OCI-LY3 (cell line): ENCODE results near the gene ACBD6.

Experiments
- H2AFZ ChIP-seq: fragments of 200-600, 300-600 bp; shearing (Covaris generic); 2 replicates; pipeline ENCODE4 v1.6.0; 2014; ENCODE audit warnings: antibody characterized with exemption, low read depth, low read length
- H3K27ac ChIP-seq: fragments of 200-600, 300-600 bp; sonication (generic); 2 replicates; pipeline ENCODE4 v1.5.1; 2014; ENCODE audit warnings: mild to moderate bottlenecking, low read length, moderate library complexity, mixed read lengths
- H3K27me3 ChIP-seq: fragments of 200-600, 300-600 bp; sonication (generic); 2 replicates; pipeline ENCODE4 v1.6.1; 2014; ENCODE audit warnings: low read depth, low read length, mixed read lengths
- H3K36me3 ChIP-seq: fragments of 200-600, 300-600 bp; sonication (generic); replicated peaks from 2 replicates; pipeline ENCODE3; 2014; ENCODE audit warnings: low read depth, low read length, mixed read lengths
- H3K4me1 ChIP-seq: fragments of 300-600, 200-600 bp; sonication (generic); 2 replicates; pipeline ENCODE4 v1.6.1; 2014; ENCODE audit warnings: low read length, mixed read lengths
- H3K4me2 ChIP-seq: fragments of 200-600, 300-600 bp; sonication (generic); 2 replicates; pipeline ENCODE4 v1.6.1; 2014; ENCODE audit warnings: low read length, mixed read lengths
- H3K4me3 ChIP-seq: fragments of 300-600, 200-600 bp; sonication (generic); 2 replicates; pipeline ENCODE4 v1.5.1; 2014; ENCODE audit warnings: antibody characterized with exemption, mild to moderate bottlenecking, low read length, moderate library complexity
- H3K79me2 ChIP-seq: fragments of 300-600, 200-600 bp; shearing (Covaris generic); 2 replicates; pipeline ENCODE4 v1.6.1; 2014; ENCODE audit warnings: mild to moderate bottlenecking, low read length, mixed read lengths
- H3K9ac ChIP-seq: fragments of 300-600, 200-600 bp; shearing (Covaris generic); 2 replicates; pipeline ENCODE4 v1.6.0; 2014; ENCODE audit warnings: mild to moderate bottlenecking, low read length, moderate library complexity
- H3K9me3 ChIP-seq: fragments of 200-600, 300-600 bp; shearing (Covaris generic); 2 replicates; pipeline ENCODE4 v1.6.1; 2014; ENCODE audit warnings: low read length, mixed read lengths; ENCODE audit not compliant: insufficient read depth
- H4K20me1 ChIP-seq: fragments of 200-600, 300-600 bp; sonication (generic); 2 replicates; pipeline ENCODE4 v1.6.1; 2016; ENCODE audit warnings: low read length, mixed read lengths; ENCODE audit not compliant: insufficient read depth
- EZH2phosphoT487 ChIP-seq: fragments of 200-600 bp; shearing (Covaris generic); IDR thresholded peaks from 2 replicates; pipeline ENCODE4 v1.6.1; 2018; ENCODE audit warnings: antibody characterized with exemption, mixed run types, low read depth
- TF ChIP-seq, protein P1 (sequence below): fragments of 200-600, 300-600 bp; sonication (generic); IDR thresholded peaks from 2 replicates; pipeline ENCODE4 v1.5.1; 2014; ENCODE audit warnings: antibody characterized with exemption, low read length, low read depth

ACBD6 gene

DNA sequence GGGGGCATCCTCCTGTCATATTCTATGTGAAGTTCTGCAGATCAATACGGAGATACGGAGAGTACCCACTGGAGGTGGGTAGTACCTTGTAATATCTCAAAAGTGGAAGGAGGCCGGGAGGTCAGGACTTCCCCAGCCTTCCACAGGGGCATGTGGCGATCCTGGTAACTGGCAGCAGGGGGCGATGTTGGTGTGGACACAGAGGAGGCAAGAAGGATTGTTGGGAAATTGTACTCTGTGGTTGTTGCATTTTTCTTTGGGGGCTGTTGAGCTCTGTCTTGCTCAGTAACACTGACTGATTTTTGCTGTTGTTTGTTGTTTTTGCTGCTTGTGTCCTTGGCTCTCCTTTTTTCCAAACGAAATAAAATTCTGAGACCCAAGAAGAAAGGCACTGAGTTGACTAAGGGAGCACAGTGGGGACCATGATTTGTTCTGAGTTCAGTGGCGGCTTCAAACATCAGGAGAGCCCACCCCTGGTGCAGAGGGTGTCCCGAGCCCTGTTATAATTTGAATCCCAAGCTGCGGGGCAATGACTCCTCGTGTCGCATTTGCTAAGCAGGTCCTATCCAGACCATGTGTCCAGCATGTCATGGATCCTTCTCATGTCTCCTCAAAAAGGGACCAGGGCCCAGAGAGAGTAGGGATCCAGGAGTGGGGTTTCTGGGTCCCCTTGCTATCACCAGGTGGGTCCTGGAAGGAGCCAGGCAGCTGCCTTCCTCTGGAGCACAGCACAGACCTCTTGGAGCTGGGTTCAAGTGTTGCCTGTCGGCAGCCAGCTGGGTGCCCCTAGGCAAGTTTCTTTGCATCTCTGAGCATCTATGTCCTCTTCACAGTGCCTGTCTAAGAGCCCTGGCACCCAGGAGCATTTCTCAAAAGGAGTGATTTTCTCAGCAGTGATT is 249.5 kb downstream of the ACBD6 start:
- no peaks in the 10 kb centered on the region for H4K20me1 ChIP-seq
- H3K36me3 ChIP-seq, result no peaks in the 10 kb centered on the region
- H2AFZ ChIP-seq, result peak overlapping the region; percentile 84
- H3K9me3 ChIP-seq, result no peaks in the 10 kb centered on the region
- H3K4me2 ChIP-seq, result peak overlapping the region; percentile 70
- H3K27ac ChIP-seq, result no peak overlapping the region
- peak overlapping the region; percentile 32; the same call in 1 of the 2 replicates for H3K9ac ChIP-seq
- TF ChIP-seq, protein P1, sequence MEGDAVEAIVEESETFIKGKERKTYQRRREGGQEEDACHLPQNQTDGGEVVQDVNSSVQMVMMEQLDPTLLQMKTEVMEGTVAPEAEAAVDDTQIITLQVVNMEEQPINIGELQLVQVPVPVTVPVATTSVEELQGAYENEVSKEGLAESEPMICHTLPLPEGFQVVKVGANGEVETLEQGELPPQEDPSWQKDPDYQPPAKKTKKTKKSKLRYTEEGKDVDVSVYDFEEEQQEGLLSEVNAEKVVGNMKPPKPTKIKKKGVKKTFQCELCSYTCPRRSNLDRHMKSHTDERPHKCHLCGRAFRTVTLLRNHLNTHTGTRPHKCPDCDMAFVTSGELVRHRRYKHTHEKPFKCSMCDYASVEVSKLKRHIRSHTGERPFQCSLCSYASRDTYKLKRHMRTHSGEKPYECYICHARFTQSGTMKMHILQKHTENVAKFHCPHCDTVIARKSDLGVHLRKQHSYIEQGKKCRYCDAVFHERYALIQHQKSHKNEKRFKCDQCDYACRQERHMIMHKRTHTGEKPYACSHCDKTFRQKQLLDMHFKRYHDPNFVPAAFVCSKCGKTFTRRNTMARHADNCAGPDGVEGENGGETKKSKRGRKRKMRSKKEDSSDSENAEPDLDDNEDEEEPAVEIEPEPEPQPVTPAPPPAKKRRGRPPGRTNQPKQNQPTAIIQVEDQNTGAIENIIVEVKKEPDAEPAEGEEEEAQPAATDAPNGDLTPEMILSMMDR, result peak; percentile 98
- TF ChIP-seq EZH2phosphoT487, result no peak
- H3K27me3 ChIP-seq, result no peaks in the 10 kb centered on the region
- H3K4me1 ChIP-seq, result peaks cover 4% of the 10 kb centered on the region
- no peaks in the 10 kb centered on the region for H3K79me2 ChIP-seq
- peak overlapping the region; percentile 52 for H3K4me3 ChIP-seq

DNA sequence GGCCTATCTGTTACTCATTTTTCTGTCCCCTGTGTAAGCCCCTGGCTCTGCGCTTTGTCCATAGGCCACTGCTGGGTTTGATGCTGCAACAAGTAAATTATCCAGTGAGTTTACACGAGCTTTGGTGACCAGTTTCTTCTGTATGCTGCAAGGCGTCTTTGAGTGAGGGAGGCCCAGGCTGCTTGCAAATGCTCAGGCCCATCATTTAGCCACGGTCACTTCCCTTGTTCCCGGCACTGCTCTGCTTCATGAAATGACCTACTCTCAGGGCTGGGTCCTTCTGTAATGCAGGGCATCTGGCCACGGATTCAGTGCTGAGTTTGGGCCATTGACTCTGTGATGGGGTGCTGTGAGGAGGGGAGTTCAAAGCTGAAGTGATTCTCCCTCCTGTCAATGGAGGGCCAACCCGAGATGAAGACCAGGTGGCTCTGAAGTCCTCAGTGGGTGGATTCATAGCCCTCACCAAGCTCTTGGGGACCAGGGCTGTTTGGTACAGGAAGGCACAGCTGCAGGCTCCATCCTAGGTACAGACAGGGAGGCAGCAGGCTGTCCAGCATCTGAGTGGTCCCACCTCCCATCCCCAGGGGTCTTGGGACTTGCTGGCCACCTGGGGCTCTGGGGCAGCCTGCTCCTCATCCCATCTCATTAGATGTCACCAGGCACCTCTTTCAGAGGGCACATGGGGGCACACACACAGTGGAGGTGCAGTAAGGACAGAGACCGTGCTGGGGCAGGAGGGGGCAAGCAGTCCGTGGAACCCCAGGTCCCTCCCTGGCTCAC is 250.7 kb downstream of the ACBD6 start:
- H4K20me1 ChIP-seq, result no peaks in the 10 kb centered on the region
- H3K9me3 ChIP-seq, result no peaks in the 10 kb centered on the region
- H3K36me3 ChIP-seq, result no peaks in the 10 kb centered on the region
- no peak overlapping the region for H3K9ac ChIP-seq
- H3K79me2 ChIP-seq, result no peaks in the 10 kb centered on the region
- no peak overlapping the region for H3K27ac ChIP-seq
- no peak overlapping the region for H3K4me3 ChIP-seq
- H3K4me2 ChIP-seq, result no peak overlapping the region
- H2AFZ ChIP-seq, result no peak overlapping the region
- no peaks in the 10 kb centered on the region for H3K27me3 ChIP-seq
- TF ChIP-seq, protein P1, result no peak
- no peak for TF ChIP-seq EZH2phosphoT487
- peaks cover 4% of the 10 kb centered on the region for H3K4me1 ChIP-seq

DNA sequence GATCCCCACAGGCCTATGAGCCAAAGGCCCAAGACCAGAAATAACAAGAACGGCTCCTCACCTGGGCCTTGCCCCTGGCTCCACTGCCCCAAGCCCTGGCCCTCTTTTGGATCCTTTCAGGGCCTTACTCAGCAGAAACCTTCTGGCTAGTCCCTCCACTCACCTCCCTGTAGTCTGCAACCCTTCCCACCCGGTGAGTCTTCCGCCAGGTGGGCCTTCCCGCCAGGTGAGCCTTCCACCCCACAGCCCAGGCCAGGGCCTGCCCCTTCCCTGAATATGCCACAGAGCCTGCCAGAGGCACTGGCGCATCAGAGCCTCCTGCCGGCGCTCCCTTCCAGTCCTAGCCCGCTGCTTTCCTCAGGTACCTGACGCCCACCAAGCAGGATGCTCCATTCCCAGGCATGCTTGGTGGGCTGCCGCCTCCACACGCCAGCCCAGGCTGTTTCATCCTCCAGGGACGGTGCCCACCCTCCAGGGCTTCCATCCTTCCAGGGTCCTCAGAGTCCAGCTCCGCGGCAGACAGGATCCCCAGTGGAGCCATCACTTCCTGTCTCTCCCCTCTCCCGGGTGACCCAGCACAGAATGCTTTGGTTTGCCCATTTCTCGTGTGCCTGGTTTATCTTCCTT is 251.4 kb downstream of the ACBD6 start:
- peaks cover 4% of the 10 kb centered on the region for H3K4me1 ChIP-seq
- H3K4me3 ChIP-seq, result no peak overlapping the region
- no peak overlapping the region for H2AFZ ChIP-seq
- H3K36me3 ChIP-seq, result no peaks in the 10 kb centered on the region
- H3K27ac ChIP-seq, result no peak overlapping the region
- H3K27me3 ChIP-seq, result no peaks in the 10 kb centered on the region
- TF ChIP-seq EZH2phosphoT487, result no peak
- TF ChIP-seq, protein P1, result no peak
- H3K9ac ChIP-seq, result no peak overlapping the region
- H3K4me2 ChIP-seq, result no peak overlapping the region
- H3K9me3 ChIP-seq, result no peaks in the 10 kb centered on the region
- H3K79me2 ChIP-seq, result no peaks in the 10 kb centered on the region
- no peaks in the 10 kb centered on the region for H4K20me1 ChIP-seq

DNA sequence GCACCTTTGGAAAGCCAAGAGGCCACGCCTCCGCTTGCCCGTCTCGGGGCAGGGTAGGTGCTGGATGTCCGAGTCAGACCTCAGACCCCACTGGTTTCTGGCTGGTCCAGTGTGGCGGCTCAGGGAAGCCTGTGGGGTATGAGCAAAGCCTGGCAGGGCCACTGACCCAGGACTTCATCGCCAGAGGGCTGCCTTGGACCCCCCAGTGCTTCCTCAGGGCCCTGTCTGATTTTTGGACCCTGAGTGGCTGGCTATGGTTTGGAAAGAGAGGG is 251.9 kb downstream of the ACBD6 start:
- no peak overlapping the region for H3K4me3 ChIP-seq
- H3K79me2 ChIP-seq, result no peaks in the 10 kb centered on the region
- no peaks in the 10 kb centered on the region for H3K36me3 ChIP-seq
- H3K9me3 ChIP-seq, result no peaks in the 10 kb centered on the region
- H3K27me3 ChIP-seq, result no peaks in the 10 kb centered on the region
- H3K4me2 ChIP-seq, result no peak overlapping the region
- H3K9ac ChIP-seq, result no peak overlapping the region
- H3K27ac ChIP-seq, result no peak overlapping the region
- H3K4me1 ChIP-seq, result peaks cover 4% of the 10 kb centered on the region
- no peak overlapping the region for H2AFZ ChIP-seq
- TF ChIP-seq, protein P1, result no peak
- TF ChIP-seq EZH2phosphoT487, result no peak
- no peaks in the 10 kb centered on the region for H4K20me1 ChIP-seq
